SK-N-DZ (cell line): ENCODE measurements around the gene MTRR.

ENCODE experiments used
- DNase-seq: peaks from one replicate; pipeline ENCODE4 v3.0.0-alpha.2; 2015; ENCODE audit warnings: low spot score

Gene MTRR

GRCh38 chr5:7856855-7857254 lies 12.1 kb upstream of the MTRR start:
- peak; percentile 45 for DNase-seq

- no peak for DNase-seq
These were observed 11.6 kb upstream of the MTRR start for GRCh38 chr5:7857361-7857760.

- no peak for DNase-seq
These were observed 10.9 kb upstream of the MTRR start for GRCh38 chr5:7857926-7858632.

- DNase-seq, result no peak
These were observed 2.8 kb upstream of the MTRR start for GRCh38 chr5:7866196-7866595.

GRCh38 chr5:7867260-7867659 lies 1.7 kb upstream of the MTRR start:
- no peak for DNase-seq

GRCh38 chr5:7868427-7868772 lies 548 bp upstream of the MTRR start:
- no peak for DNase-seq

- DNase-seq, result no peak
These were observed 657 bp downstream of the MTRR start for GRCh38 chr5:7869474-7870136.

- no peak for DNase-seq
These were observed 2.7 kb downstream of the MTRR start for GRCh38 chr5:7871653-7872052.

GRCh38 chr5:7872517-7873130 lies 3.7 kb downstream of the MTRR start:
- no peak for DNase-seq

- no peak for DNase-seq
These were observed 4.3 kb downstream of the MTRR start for GRCh38 chr5:7873216-7873615.

- no peak for DNase-seq
These were observed 5.7 kb downstream of the MTRR start for GRCh38 chr5:7874639-7875038.

- DNase-seq, result no peak
These were observed 6.2 kb downstream of the MTRR start for GRCh38 chr5:7875151-7875550.

GRCh38 chr5:7876867-7877266 lies 7.9 kb downstream of the MTRR start:
- DNase-seq, result no peak

- no peak for DNase-seq
These were observed 8.9 kb downstream of the MTRR start for GRCh38 chr5:7877851-7878250.

GRCh38 chr5:7878381-7878873 lies 9.5 kb downstream of the MTRR start:
- no peak for DNase-seq

GRCh38 chr5:7881091-7881490 lies 12.1 kb downstream of the MTRR start:
- no peak for DNase-seq

GRCh38 chr5:7881816-7882215 lies 12.9 kb downstream of the MTRR start:
- DNase-seq, result no peak

- DNase-seq, result no peak
These were observed 14.0 kb downstream of the MTRR start for GRCh38 chr5:7882926-7883325.

- DNase-seq, result no peak
These were observed 15.7 kb downstream of the MTRR start for GRCh38 chr5:7884491-7885267.

GRCh38 chr5:7886849-7887475 lies 18.0 kb downstream of the MTRR start:
- DNase-seq, result no peak

- no peak for DNase-seq
These were observed 20.0 kb downstream of the MTRR start for GRCh38 chr5:7888901-7889300.

- DNase-seq, result no peak
These were observed 25.5 kb downstream of the MTRR start for GRCh38 chr5:7894439-7894838.
